Measurements from ENCODE around the gene EHD4.

The EHD4 gene

GRCh38 chr15:41967506-41968206 lies 4.7 kb downstream of the EHD4 start:
- intact Hi-C loops (cut with DNase I): no loop called here
- DNase-seq: peak in 22 of 42 donors; percentile 11 to 58 (median 32)

DNA sequence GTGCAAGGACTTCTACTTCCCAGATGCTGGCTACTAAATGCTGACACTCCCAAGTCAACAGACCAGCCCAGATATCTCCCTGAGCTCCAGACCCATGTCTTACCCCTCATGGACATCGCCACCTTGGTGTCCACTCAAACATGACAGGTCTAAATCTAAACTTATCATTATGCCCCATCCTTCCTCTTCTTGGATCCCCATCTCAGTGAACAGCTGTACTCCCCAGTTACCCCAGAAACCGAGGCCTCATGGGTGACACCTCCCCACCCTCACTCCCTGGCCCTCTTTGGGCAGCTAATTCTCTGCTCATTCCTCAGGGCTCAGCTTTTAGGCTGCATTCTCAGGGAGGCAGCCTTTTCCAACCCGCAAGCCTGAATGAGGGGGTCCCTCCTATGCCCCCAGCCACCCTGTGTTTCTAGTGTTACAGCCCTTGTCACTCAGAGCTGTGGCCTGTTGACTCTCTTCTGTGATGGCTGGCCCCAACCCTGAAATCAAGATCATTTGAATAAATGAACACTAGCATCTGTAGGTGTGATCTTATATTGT lies 5.4 kb downstream of the EHD4 start:
- intact Hi-C loops (cut with DNase I): no loop called here
- peak in 4 of 42 donors; percentile 3 to 32 (median 17) for DNase-seq

GRCh38 chr15:41966414-41966812 lies 5.9 kb downstream of the EHD4 start:
- peak in 3 of 42 donors; percentile 2 to 11 (median 7) for DNase-seq
- intact Hi-C loops (cut with DNase I): no loop called here

GRCh38 chr15:41965441-41966413 lies 6.6 kb downstream of the EHD4 start:
- intact Hi-C loops (cut with DNase I): no loop called here

GRCh38 chr15:41961595-41962202 lies 10.7 kb downstream of the EHD4 start:
- no peak for DNase-seq
- intact Hi-C loops (cut with DNase I): no loop called here

More at GRCh38 chr15:41965441-41966413, 6.6 kb downstream of the EHD4 start:
- DNase-seq: peak in 4 of 42 donors; percentile 4 to 33 (median 10)

GRCh38 chr15:41961001-41961518 lies 11.3 kb downstream of the EHD4 start:
- DNase-seq: peak in 1 of 42 donors; percentile 4
- intact Hi-C loops (cut with DNase I): no loop called here

- intact Hi-C loops (cut with DNase I): no loop called here
- peak in 2 of 42 donors; percentile 10 to 31 for DNase-seq
Observed at GRCh38 chr15:41958002-41958420, 14.3 kb downstream of the EHD4 start.

DNA sequence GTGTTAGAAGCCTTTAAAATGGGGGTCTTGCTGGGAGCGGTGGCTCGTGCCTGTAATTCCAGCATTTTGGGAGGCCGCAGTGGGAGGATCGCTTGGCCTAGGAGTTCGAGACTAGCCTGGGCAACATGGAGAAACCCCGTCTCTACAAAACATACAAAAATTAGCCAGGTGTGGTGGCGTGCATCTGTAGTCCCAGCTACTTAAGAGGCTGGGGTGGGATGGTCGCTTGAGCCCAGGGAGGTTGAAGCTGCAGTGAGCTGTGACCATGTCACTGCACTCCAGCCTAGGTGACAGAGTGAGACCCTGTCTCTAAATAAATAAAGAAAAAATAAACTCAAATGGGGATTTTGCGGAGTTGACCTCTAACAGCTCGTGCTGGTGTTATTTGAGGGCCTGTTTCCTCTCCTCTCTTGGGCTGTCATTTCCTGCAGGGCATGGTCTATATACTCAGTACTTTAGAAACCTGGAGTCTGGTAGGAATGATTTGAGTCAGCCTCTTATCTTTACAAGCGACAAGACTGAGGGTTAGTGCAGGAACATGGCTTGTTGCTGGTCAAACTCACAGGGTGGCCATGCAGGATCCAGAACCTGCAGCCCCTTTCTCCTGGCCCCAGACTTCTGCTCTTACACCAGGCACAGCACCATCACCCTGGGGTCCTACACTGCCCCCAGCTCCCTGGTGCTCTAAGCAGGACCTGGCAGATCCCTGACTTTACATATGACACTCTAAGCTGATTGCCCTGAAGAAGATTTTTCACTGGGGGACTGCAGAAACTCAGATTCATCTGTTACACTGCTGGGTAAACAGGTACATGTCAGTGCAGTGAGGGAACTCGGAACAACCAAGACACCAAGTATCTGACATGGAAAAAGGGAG lies 15.1 kb downstream of the EHD4 start:
- intact Hi-C loops (cut with DNase I): no loop called here
- DNase-seq: peak in 2 of 42 donors; percentile 17 to 25

DNA sequence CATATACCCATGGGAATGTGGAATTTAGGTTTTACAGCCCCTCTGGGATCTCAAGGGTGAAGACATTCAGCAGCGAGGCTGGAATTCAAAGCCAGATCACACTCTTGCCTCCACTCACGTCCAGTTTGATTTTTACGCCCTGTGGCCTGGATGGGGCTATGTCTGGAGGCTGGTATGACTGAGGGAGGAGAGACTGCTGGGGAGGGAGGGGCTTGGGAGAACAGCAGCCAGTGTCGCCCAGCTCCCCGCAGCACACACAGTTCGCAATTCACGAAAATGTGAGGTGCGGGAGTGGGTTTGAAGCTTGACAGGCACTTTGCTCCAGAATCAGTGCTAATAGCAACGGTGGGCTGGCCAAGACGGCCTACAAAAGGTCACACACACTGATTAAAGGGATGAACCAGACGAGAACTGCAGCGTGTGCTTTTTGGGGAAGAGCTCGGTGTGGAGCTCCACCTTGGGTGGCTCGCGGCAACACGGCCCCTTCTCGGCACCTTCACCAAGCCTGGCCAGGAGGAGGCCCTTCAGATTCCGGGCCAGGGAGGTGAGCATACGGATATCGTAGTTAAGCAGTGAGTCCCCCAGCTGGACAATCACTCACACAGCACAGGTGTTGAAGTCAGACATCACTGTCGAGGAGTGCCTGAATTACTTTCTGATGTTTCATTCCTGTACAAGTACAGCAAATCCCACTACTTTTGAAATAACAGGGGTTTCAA lies 16.4 kb downstream of the EHD4 start:
- intact Hi-C loops (cut with DNase I): no loop called here
- peak in 1 of 42 donors; percentile 36 for DNase-seq

DNA sequence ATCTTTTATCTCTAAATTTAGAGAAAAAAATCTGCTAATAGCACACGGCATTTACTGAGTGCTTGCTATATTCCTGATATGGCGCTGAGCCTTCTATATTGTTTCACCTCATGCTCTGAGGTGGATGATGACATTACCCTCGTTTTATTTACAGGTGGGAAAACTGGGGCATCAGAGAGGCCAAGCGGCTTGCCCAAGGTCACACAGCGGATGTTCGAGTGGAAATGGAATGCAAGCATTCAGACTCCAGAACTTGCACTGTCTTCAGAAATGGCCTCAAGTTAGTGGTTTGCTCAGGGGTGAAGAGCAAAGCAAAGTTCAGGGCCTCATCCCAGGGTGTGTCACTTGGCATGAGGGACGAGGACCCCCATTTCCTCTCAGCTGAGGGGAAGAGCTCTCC lies 17.3 kb downstream of the EHD4 start:
- no peak for DNase-seq
- intact Hi-C loops (cut with DNase I): no loop called here

GRCh38 chr15:41954036-41954435 lies 18.3 kb downstream of the EHD4 start:
- intact Hi-C loops (cut with DNase I): no loop called here
- no peak for DNase-seq

DNA sequence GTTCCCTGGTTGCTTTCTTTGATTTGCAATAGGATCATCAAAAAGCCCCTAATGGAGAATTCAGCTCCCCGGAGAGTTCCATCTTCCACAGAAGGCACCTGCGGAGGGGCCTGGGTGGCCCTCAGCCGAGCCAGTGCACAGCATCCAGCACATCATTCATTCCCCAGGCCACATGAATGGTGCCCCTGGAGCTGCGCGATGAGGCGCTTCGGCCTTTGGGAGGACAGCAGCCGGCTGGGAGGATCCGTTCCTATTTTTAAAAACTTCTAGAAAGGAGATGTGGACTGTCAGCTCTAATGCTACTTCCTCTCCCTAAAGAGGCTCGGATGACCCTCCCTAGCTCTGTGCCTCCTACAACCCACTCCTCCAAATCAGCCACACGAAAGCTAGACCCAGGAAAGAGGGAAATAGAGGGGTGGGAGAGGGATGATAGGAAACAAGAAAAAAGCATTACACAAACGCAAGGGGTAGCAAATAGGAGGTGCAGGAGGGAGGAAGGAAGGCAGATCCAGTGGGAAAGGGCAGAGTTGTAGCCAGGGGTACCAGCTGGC lies 20.3 kb downstream of the EHD4 start:
- intact Hi-C loops (cut with DNase I): no loop called here

DNA sequence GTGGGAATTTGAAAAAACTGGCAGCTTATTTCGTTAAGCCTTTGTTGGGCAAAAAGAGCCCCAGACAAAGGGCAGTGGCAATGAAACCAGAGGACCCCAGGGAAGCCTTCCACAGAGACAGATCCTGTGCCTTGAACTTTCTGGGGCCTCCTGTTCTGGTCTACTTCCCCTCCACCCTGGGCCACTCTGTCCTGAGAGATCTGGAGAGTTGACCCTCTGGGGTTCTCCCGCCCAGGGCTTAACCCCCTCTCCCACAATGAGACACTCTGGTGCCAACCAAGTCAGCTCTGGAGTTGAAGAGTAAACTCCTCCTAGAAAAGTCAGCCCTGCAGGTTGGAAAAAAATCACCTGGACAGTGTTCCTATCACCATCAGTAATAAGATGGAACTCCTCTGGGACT lies 20.8 kb downstream of the EHD4 start:
- intact Hi-C loops (cut with DNase I): no loop called here
- DNase-seq: peak in 3 of 42 donors; percentile 11 to 38 (median 32)

More for the DNA sequence above, 20.3 kb downstream of the EHD4 start:
- DNase-seq: peak in 2 of 42 donors; percentile 15 to 34

DNA sequence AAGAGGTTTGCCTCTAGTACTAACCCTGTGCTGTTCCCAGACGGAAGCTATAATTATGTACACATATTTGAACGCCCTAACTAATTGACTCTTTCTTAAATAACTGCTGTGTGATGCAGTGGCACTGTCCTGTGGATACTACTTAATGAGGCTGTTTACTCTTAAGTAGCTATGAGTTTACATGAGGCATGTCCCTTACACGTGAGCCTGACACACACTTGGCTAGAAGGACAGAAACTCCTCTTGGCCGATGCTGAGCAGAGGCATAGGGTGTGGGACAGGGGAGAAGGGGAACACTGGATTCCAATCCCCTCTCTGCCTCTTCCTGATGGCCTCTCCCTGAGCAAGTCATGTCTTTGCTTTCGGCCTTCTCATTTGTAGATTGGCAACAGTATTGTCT lies 21.9 kb downstream of the EHD4 start:
- intact Hi-C loops (cut with DNase I): no loop called here
- peak in 1 of 42 donors; percentile 6 for DNase-seq

- peak in 2 of 42 donors; percentile 1 to 18 for DNase-seq
- intact Hi-C loops (cut with DNase I): no loop called here
Observed at GRCh38 chr15:41950127-41950483, 22.3 kb downstream of the EHD4 start.

GRCh38 chr15:41949401-41950126 lies 22.8 kb downstream of the EHD4 start:
- DNase-seq: peak in 1 of 42 donors; percentile 27
- intact Hi-C loops (cut with DNase I): no loop called here

Measured in head of caudate nucleus (tissue), 42 donors.